Cardiac atrium fibroblast (primary cell): ENCODE measurements around the gene SNAPC5. TPM values are rescaled to one million over a fixed set of nuclear protein-coding genes. Genes with fewer than 3 reads are reported as not detected.

Experiments
- total RNA-seq: library from RNA; depleted of rRNA; stranded (reverse); fragments of >200 nt; gene quantifications from 2 replicates; pipeline ENCODE4 v1.2.3, GENCODE V29; 2015

SNAPC5 gene
- 11.7 and 17.0 TPM in 2 replicates for total RNA-seq

GRCh38 chr15:66497502-66498455, at the start of gene SNAPC5:
TSS of gene SNAPC5 (minus strand) at chr15:66497762. CDS start at chr15:66497731, 31 bp downstream.

GRCh38 chr15:66504563-66505429, 7.2 kb upstream of the SNAPC5 start, which contains the start of the genes RPL4 and ZWILCH:
TSS of gene RPL4 (minus strand) at chr15:66504855. CDS start at chr15:66504790, 65 bp downstream.
TSS of gene ZWILCH (plus strand) at chr15:66505326. CDS start at chr15:66505339, 13 bp downstream.

Other genes with a start within 250 kb of the SNAPC5 start
- not detected in 2 replicates for gene MEGF11, start 244.0 kb downstream of the SNAPC5 start, total RNA-seq
- gene DIS3L, start 204.2 kb downstream of the SNAPC5 start, total RNA-seq, result 18.6 TPM in 2 replicates
- 2.9 and 5.4 TPM in 2 replicates for gene TIPIN, start 141.1 kb downstream of the SNAPC5 start, total RNA-seq
- 56.9 and 82.9 TPM in 2 replicates for gene MAP2K1, start 110.8 kb downstream of the SNAPC5 start, total RNA-seq
- 5,866 and 6,819 TPM in 2 replicates for gene RPL4, start 7.1 kb upstream of the SNAPC5 start, total RNA-seq
- 8.3 and 13.3 TPM in 2 replicates for gene ZWILCH, start 7.6 kb upstream of the SNAPC5 start, total RNA-seq
- 0.32 TPM in 1 of 2 replicates, not detected in the other for gene LCTL, start 68.2 kb upstream of the SNAPC5 start, total RNA-seq
- 48.9 and 59.3 TPM in 2 replicates for gene SMAD6, start 204.5 kb upstream of the SNAPC5 start, total RNA-seq